ENCODE results near the gene ENDOD1.

Gene ENDOD1

GRCh38 chr11:95076981-95077380 lies 12.7 kb upstream of the ENDOD1 start:
- DNase-seq, result no peak

GRCh38 chr11:95078526-95078925 lies 11.1 kb upstream of the ENDOD1 start:
- DNase-seq, result no peak

- DNase-seq, result no peak
These were observed 8.6 kb upstream of the ENDOD1 start for GRCh38 chr11:95081010-95081409.

- DNase-seq, result no peak
These were observed 8.2 kb upstream of the ENDOD1 start for GRCh38 chr11:95081412-95081811.

- DNase-seq, result no peak
These were observed 7.1 kb upstream of the ENDOD1 start for GRCh38 chr11:95082576-95083001.

GRCh38 chr11:95084509-95084908 lies 5.1 kb upstream of the ENDOD1 start:
- DNase-seq, result peak; percentile 27

GRCh38 chr11:95085117-95085816 lies 4.4 kb upstream of the ENDOD1 start:
- DNase-seq, result no peak

- DNase-seq, result no peak
These were observed 3.5 kb upstream of the ENDOD1 start for GRCh38 chr11:95086151-95086550.

GRCh38 chr11:95086836-95087570 lies 2.6 kb upstream of the ENDOD1 start:
- DNase-seq, result no peak

GRCh38 chr11:95088946-95089619 lies 563 bp upstream of the ENDOD1 start:
- DNase-seq, result no peak

- DNase-seq, result no peak
These were observed 2.1 kb downstream of the ENDOD1 start for GRCh38 chr11:95091663-95092180.

GRCh38 chr11:95092549-95093324 lies 3.1 kb downstream of the ENDOD1 start:
- no peak for DNase-seq

- no peak for DNase-seq
These were observed 3.9 kb downstream of the ENDOD1 start for GRCh38 chr11:95093548-95093947.

- no peak for DNase-seq
These were observed 6.4 kb downstream of the ENDOD1 start for GRCh38 chr11:95095858-95096587.

- no peak for DNase-seq
These were observed 7.6 kb downstream of the ENDOD1 start for GRCh38 chr11:95097209-95097608.

GRCh38 chr11:95098826-95099225 lies 9.2 kb downstream of the ENDOD1 start:
- no peak for DNase-seq

GRCh38 chr11:95100191-95100648 lies 10.6 kb downstream of the ENDOD1 start:
- no peak for DNase-seq

GRCh38 chr11:95100856-95101507 lies 11.3 kb downstream of the ENDOD1 start:
- DNase-seq, result no peak

- no peak for DNase-seq
These were observed 12.3 kb downstream of the ENDOD1 start for GRCh38 chr11:95101935-95102334.

GRCh38 chr11:95102733-95103132 lies 13.1 kb downstream of the ENDOD1 start:
- DNase-seq, result no peak

GRCh38 chr11:95103701-95104100 lies 14.1 kb downstream of the ENDOD1 start:
- DNase-seq, result no peak

Data from activated T-cell treated with anti-CD3 and anti-CD28 coated beads for 4 hours (primary cell).